OCI-LY3 (cell line): ENCODE measurements around the gene KIF2A.

Source experiments
- CTCF ChIP-seq: fragments of 200-600, 300-600 bp; sonication (generic); IDR thresholded peaks from 2 replicates; pipeline ENCODE4 v1.5.1; 2014; ENCODE audit warnings: antibody characterized with exemption, low read length, low read depth
- EZH2phosphoT487 ChIP-seq: fragments of 200-600 bp; shearing (Covaris generic); IDR thresholded peaks from 2 replicates; pipeline ENCODE4 v1.6.1; 2018; ENCODE audit warnings: antibody characterized with exemption, mixed run types, low read depth

- TF ChIP-seq CTCF (no peak), EZH2phosphoT487 (no peak)
Measured at GRCh38 chr5:62283861-62284260, 22.1 kb upstream of the KIF2A start.
